GM18498 (cell line): ENCODE data around the gene HBA2.
"Not testable (repeated sequence)": the region's sequence is repeated elsewhere in the genome, so short reads cannot be mapped to it uniquely, and the experiment has no call there.

Experiments used
- ATAC-seq: cut with Tn5 transposase; IDR thresholded peaks from one replicate; pipeline ENCODE4 v1.9.1; 2021; ENCODE audit warnings: mild to moderate bottlenecking, moderate library complexity; ENCODE audit not compliant: unreplicated experiment

The HBA2 gene

GRCh38 chr16:154217-155030 lies 18.3 kb upstream of the HBA2 start:
- ATAC-seq, result no peak

GRCh38 chr16:155031-155398 lies 17.7 kb upstream of the HBA2 start:
- ATAC-seq, result no peak

GRCh38 chr16:159136-159849 lies 13.4 kb upstream of the HBA2 start:
- no peak for ATAC-seq

GRCh38 chr16:160242-160641 lies 12.4 kb upstream of the HBA2 start:
- ATAC-seq, result not testable (repeated sequence)

- ATAC-seq, result no peak
Measured at GRCh38 chr16:160691-161190, 11.9 kb upstream of the HBA2 start.

GRCh38 chr16:162271-162991 lies 10.2 kb upstream of the HBA2 start:
- no peak for ATAC-seq

GRCh38 chr16:163139-163538 lies 9.5 kb upstream of the HBA2 start:
- not testable (repeated sequence) for ATAC-seq

GRCh38 chr16:163696-164095 lies 9.0 kb upstream of the HBA2 start:
- not testable (repeated sequence) for ATAC-seq

- ATAC-seq, result not testable (repeated sequence)
Measured at GRCh38 chr16:164134-164823, 8.4 kb upstream of the HBA2 start.

- ATAC-seq, result no peak
Measured at GRCh38 chr16:164827-165538, 7.7 kb upstream of the HBA2 start.

- no peak for ATAC-seq
Measured at GRCh38 chr16:165539-166374, 6.9 kb upstream of the HBA2 start, which contains the start of gene HBM. TSS of gene HBM (plus strand) at chr16:165978. CDS start at chr16:165998, 20 bp downstream.

GRCh38 chr16:166375-167121 lies 6.1 kb upstream of the HBA2 start:
- no peak for ATAC-seq

- no peak for ATAC-seq
Measured at GRCh38 chr16:167122-167690, 5.5 kb upstream of the HBA2 start.

GRCh38 chr16:168424-168823 lies 4.3 kb upstream of the HBA2 start:
- ATAC-seq, result no peak

- ATAC-seq, result no peak
Measured at GRCh38 chr16:169014-169413, 3.7 kb upstream of the HBA2 start.

- ATAC-seq, result not testable (repeated sequence)
Measured at GRCh38 chr16:170088-170507, 2.6 kb upstream of the HBA2 start.

- no peak for ATAC-seq
Measured at GRCh38 chr16:170788-171187, 1.9 kb upstream of the HBA2 start.

GRCh38 chr16:173211-173854 lies 657 bp downstream of the HBA2 start:
- not testable (repeated sequence) for ATAC-seq
